ENCODE results near the gene TRPV2. TPM values are rescaled to one million over a fixed set of nuclear protein-coding genes. Genes with fewer than 3 reads are reported as not detected.
A peak's percentile ranks its signal among the peaks of the same experiment; 100 is the strongest.

TRPV2 gene
- total RNA-seq, 1 experiment from 2014 or later = not detected

DNA sequence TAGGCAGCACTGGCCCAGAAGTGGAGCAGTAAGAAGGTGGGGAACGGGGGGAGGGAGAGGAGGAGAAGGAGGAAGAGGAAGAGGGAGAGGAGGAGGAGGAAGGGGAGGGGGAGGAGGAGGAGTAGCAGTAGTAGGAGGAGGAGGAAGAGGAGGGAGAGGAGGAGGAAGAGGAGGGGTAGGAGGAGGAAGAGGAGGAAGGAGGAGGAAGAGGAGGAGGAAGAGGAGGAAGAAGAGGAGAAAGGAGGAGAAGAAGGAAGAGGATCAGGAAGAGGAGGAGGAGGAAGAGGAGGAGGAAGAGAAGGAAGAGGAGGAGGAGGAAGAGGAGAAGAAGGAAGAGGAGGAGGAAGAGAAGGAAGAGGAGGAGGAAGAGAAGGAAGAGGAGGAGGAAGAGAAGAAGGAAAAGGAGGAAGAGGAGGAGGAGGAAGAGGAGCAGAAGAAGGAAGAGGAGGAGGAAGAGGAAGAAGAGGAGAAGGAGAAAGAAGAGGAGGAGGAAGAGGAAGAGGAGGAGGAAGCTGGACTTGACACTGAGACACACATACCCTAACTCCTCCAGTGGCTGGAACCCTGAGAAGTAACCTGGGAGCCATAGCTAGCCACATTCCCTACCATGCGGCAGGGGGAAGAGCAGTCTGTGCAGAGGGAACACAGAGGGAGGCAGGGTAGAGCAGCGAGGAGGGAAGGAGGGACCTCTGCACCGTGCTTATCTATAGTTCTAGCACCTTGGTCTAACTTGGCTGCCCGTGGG, 40.8 kb downstream of the TRPV2 start:
- DNase-seq (ENCODE audit: low spot score) = no peak

DNA sequence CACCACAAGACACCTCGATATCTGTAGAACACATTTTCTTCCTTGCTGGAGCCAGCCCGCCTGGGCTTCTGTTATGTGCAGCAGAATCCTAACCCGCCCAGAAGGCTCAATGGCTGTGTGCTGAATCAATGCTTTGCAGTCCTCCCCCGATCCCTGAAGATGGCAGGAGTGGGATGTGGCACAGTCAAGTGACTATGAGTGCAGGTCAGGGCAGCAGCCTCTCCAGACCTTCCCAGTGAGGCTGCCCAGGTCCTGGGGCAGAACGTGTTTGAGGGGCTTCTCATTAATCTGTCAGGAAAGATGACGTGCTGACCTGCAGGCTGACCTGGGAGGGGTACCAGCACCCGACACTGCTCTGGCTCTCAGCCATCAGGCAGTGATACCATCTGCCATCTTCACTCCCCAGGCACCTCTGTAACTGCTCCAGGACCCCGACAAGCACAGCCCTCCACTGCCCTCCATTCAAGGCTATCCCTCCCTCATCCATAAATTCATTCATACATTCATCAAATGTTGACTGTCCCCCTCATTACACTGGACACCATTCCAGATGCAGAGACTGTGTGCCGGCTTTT, 41.5 kb downstream of the TRPV2 start:
- peak; percentile 12 for DNase-seq (ENCODE audit: low spot score)

DNA sequence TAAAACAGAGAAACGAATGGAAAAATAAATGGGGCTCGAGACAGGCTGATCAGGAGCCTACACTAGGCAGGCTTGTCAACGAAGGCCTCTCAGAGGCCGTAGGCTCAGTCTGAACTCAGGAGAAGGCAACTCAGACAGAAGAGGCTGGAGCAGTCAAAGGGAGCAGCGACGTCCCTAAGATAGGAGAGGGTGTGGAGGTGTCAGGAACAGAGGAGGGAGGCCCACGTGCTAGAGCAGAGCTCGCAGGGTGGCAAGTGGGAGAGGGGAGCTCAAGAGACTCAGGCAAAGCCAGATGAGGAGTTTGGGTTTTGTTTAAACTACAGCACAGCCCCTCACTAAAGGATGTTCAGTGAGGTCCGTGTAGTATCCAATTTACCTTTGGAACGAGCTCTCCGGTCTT, 43.9 kb downstream of the TRPV2 start:
- DNase-seq (ENCODE audit: low spot score) = no peak

DNA sequence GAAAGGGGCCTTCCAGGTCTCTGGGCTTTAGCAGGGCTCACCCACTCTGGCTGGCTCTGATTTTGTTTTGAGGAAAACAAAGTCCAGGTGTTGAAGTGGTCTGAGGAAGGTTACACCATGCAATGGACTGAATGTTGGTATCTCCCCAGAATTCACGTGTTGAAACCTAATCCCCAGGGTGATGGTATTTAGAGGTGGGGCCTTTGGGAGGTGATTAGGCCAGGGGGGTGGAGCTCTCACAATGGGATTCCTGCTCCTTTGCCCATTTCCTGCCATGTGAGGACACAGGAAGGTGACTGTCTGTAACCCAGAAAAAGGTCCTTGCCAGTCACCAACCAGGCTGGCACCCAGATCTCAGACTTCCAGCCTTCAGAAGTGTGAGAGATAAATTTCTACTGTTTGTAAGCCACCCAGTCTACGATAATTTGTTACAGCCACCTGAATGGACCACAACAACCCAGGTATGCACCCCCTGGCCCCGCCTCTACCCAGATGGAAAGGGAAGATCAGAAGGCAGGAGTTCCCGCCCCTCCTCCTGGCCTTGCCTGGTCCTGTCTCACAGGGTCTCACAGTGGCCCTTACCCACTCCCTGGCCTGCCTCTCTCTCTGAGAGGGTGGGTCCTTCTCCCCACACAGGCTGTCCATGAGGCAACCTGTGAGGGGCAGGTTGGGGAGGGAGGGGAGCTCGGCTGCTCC, 44.6 kb downstream of the TRPV2 start:
- peak; percentile 45 for DNase-seq (ENCODE audit: low spot score)

DNA sequence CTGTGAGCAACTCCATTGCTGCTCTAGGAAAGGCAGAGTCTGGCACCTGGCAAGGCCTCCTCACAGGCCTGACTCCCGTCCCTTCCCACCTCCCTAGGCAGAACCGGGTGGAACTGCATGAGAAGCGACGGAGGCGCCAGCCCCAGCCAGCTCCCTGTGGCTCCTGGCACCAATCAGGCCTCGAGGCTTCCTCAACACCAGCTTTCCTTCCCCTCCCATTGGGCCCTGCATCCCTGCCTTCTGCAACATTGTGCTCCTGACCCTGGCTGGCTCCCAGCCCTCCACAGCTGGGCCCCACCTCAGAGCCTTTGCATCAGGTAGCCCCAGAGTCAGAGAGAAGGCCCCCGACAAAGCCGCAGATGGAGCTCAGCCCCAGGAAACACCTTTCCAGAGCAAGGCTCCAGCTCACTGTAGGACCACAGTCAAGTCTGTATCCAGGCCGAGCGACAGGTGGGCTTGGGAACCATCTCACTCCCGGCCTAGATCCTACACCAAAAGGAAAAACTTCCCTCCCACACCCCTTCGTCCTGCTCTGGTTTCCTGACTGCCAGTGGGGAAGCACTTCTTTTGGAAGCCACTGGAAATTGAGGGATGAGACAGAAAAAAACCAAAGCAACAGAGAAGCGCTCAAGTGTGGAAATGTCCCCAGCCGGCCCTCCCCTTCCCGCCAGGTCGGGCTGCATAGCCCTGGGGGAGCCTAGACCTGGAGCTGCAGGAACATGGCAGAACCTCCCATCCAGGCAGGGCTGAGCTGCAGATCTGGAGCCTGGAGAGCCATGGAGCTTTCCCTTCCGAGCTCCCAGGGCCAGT, 45.6 kb downstream of the TRPV2 start:
- DNase-seq (ENCODE audit: low spot score) = no peak

DNA sequence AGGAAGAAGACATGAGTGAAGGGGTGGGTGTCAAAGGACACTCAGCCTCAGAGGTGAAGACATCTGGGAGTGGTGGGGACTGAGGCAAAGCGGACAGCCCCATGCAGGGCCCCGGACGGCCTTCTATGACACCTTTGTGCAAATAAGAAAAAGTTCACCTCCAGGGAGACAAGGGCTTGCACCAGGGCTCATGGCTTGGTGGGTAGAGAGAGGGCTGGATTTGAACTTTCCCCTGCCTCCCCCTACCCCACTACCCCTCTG, 46.2 kb downstream of the TRPV2 start:
- no peak for DNase-seq (ENCODE audit: low spot score)

DNA sequence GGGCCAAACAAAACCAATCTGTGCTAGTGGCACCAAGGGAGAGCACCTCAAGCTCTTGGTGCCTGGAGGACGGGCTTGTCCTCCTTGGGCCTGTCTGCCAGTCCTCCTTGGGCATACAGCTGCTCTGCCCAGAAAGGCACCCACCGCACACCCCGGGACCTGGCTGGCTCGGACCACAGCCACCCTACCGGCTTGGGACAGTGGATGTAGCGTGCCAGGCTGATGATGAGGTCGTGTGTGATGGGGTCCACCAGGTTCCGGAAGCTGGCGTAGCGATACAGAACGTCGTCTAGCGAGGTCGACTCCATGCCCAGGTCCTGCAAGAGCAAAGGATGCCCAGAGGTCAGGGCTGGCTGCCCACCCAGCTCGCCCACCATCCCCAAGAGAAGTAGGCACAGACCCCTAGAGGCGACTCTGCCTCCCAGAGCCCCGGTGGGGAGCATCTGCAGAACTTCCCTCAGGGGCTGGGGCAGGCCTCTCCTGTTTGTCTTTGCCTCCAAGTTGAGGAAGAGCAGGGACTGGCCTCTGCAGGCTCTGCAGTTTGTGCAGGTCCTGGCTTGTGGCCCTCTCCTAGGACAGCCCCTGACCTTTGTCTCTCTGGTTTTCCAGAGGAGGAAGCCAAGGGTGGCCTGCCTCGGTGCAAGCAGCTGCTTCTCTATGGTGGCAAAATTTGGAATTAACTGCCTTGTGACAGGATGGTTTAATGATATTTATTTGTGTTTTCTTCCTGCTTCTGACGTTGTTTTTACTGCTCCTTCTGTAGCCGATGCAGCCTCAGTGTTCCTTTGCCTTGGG, 46.9 kb downstream of the TRPV2 start:
- DNase-seq (ENCODE audit: low spot score) = no peak

DNA sequence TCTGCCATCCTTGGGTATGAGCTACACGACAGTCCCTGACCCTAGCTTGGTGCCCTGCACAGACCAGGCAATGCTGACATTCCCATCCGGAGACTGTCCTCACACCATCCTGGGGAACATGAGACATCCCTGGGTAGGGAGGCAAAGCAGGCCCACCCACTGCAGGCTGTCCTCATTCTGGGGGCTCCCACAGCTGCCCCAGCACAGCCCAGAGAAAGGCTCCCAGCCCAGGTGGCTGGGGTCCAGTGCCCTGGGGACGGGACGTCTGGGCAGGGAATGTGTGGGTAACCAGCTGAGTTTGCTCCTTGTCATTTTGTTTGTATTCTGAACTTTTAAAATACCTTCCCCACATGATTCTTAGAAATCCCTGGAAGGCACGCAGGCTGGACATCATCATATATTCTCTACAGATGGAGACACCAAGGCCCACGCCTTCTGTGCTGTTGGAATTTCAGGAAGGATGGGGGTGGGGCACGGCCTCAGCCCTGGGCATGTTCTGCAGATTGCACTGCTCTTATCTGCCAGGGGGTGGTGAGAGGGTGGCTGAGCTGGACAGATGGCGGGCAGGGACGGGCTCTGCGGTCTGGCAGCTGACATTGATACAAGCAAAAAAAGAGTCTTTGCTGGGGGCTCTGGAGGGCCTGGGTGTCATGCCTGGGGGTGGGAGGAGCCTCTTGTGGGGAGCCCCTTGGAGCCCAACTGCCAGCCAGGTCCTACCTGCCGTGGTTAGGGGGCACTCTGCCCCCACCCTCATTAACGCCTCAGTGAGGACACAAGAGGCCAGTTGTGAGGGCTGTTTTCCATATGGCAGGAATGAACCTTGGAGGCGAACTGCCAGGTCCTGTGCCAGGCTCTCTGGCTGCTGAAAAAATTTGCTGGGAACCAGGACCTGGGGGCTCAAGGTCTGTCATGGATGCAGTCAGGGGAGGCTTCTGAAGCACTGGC, 48.3 kb downstream of the TRPV2 start:
- DNase-seq (ENCODE audit: low spot score) = peak; percentile 64

DNA sequence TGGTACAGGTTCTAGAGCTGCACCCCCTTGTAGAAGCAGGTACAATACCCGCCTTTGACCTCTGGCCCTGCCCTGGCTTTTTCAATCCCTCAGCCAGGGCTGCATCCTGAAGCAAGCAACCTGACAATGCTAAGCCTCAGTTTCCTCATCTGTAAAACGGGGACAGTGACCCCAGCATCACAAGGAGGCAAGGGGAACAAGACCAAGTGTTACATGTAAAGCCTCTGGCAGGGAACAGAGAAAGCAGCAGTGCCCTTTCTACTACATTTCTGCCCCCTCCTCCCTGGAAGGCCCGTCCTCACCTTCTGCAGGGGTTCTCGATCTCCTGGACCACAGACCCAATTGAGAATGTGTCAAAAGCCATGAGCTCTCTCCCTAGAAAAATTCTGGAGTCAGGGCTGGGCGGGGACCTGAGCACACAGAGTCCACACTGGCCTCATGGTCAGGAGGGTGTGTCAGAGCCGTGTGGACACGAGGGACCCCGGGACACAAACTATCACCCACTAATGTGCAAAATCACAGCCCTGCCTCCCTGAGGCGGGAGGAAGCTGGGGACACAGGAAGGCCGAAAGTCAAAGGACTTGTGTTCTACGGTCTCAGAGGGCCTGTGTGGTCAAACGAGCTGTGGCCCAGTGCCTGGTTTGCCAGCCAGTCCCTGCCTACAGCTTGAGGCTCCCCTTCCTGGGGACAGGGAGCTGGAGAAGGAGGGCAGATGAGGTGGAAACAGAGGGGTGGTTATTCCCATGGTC, 49.1 kb downstream of the TRPV2 start:
- DNase-seq (ENCODE audit: low spot score) = peak; percentile 16

DNA sequence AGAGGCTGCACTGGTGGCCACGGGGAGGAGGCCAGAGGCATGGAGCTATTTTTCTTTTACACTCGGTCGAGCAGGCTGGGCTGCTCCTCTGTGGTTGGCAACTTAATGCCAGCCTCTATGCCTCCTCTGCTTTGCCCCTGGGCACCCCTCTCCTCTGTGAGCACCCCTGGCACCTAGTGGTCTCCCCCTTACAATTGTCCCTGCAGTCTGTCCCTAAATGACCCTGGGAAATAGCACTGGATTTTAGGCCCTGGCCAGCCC, 49.6 kb downstream of the TRPV2 start:
- DNase-seq (ENCODE audit: low spot score) = no peak

DNA sequence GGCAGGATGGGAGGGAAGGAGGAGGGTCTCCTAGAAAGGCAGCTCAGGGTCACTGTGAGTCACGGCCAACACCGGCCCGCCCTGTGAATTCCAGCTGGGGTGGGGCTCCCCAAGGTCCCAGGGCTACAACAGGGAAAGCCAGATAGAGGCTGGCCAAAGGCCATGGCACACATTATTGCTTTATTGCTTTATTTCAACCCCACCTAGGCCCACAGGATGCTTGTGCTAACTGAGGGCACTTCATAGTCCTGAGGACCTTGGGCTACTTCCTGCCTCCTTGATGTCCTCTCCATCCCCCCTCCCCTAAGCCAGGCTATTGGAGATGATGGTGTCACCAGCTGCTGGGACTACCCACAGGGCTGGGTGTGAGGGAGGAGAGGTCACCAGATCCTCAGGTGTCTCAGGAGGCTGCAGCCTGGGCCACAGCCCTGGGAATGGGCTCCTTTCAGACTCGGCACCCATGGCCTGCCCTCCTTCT, 50.5 kb downstream of the TRPV2 start:
- DNase-seq (ENCODE audit: low spot score) = peak; percentile 51

DNA sequence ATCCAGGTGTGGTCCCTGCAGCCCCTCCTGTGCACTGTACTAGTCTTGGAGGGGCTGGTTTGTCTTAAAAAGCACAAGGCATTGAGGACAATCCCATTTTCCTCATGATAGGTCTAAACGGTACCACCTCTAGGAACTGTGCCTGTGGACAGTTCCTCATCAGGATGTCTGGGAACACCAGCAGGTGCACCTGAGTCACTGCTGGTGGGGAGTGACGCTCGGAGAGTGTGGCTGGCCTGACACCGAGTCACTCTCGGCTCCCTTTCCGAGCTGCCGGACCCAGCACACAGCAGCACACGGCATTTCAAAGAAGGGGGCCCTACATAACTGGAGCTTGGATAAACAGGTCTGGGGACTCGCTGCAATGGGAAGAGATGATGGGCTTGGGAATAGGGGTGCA, 51.0 kb downstream of the TRPV2 start:
- DNase-seq (ENCODE audit: low spot score) = peak; percentile 29

DNA sequence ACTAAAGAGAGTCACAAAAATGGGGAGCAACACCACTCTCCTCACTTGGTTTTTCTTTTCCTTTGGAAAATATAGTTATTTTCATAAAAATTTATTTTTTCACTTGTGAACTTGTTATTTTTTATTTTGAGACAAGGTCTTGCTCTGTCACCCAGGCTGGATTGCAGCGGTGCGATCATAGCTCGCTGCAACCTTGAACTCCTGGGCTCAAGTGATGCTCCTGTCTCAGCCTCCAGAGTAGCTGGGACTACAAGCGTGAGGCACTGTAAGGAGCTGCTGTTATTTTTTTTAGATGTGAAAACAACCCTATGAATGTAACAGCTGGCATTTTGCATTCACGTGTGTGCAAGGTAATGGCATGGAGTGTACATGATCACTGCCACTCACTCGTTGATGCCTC, 51.7 kb downstream of the TRPV2 start:
- no peak for DNase-seq (ENCODE audit: low spot score)

DNA sequence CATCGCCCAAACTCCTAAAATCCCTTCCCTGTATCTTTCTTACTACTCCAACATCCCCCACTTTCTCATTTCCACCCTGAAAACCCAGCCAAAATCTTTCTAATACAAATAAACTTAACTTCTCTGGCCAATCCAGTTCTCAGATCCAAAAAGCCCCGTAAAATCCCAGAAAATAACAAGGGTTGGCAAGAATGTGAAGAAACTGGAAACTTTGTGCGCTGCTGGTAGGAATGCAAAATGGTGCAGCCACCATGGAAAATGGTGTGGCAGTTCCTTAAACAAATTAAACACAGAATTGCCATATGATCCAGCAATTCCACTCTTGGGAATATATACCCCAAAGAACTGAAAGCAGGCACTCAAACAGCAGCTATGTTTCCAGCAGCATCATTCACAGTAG, 52.5 kb downstream of the TRPV2 start:
- DNase-seq (ENCODE audit: low spot score) = no peak

DNA sequence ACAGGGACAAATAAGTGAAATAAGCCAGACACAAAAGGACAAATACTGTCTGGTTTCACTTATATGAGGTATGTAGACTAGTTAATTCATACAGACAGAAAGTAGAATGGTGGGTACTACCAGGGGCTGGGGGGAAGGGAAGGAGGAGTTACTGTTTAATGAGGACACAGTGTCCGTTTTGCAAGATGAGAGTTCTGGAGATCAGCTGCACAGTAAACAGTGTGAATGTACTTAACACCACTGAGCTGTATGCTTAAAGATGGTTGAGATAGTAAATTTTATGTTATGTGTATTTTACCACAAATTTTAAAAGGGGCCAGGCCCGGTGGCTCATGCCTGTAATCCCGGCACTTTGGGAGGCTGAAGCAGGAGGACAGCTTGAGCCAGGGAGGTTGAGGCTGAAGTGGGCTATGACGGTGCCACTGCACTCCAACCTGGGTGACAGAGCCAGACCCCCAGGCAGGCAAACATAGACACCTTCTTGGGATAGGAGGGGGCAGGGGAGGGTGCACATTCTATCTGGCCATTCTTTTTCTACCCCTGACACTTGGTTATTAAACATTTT, 53.1 kb downstream of the TRPV2 start:
- no peak for DNase-seq (ENCODE audit: low spot score)

DNA sequence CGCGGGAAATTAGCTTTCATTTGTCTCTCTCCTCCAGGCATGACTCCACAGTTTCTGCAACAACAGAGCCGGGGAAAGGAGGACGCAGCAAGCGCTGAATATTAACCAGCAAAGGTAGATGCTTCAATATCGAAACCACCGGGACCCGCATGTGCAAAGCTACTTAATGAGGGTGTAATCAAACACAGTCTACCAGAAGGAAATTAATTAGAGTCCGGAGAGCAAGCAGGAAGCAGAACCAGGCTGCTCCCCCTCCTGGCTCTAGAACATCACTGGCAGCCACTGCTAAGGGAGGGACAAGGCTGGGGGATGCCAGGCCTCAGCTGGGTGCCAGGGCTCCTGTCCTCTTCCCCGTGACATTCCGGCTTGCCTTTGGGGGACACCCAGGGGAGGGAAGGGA, 54.9 kb downstream of the TRPV2 start:
- DNase-seq (ENCODE audit: low spot score) = no peak

DNA sequence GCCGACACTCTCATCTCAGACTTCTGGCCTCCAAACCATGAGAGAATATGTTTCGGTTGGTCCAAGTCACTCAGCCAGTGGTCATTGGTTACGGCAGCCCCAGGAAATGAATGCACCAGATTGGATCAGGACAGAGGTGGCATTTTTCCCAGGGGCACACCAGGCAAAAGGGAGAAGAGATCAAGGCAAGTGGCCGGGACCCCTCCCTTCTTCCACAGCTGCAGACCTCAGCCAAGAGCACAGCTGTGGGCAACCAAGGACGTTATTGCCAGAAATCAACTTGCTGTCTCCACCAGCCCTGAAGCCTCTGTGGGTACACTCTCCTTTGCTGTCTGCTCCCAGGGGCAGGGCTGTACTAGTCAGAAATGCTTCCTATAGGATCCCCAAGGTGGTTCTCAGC, 55.9 kb downstream of the TRPV2 start:
- no peak for DNase-seq (ENCODE audit: low spot score)

DNA sequence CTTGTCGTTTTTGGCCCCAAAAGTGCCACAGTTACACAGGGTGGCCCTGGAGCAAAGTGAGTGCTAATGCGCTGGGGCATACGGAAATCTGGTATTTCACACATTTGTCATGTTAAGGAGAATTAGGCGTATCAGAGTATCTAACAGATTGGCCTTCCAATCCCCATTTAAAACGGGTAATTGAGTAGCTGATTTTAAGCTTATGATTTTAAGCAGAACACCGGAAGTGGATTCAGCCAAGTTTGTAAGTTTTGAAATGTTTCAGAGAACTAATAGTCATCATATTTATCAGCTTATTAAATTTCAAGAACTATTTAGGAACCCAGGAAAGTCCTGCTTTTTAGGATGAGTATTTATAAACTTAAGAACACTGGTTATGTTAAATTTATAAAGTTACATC, 57.2 kb downstream of the TRPV2 start:
- DNase-seq (ENCODE audit: low spot score) = no peak

Measured in HT-29 (cell line).